WERI-Rb-1 (cell line): ENCODE measurements around the gene TRRAP.

Source experiments
- DNase-seq: peaks from one replicate; pipeline ENCODE4 v3.0.0-alpha.2; 2020
- H3K27ac ChIP-seq: fragments of 250-450 bp; sonication (Bioruptor Pico); 2 replicates; pipeline ENCODE4 v1.5.1; 2020; ENCODE audit warnings: mild to moderate bottlenecking, moderate library complexity
- H3K27me3 ChIP-seq: fragments of 250-450 bp; sonication (Bioruptor Pico); 2 replicates; pipeline ENCODE4 v1.5.1; 2021; ENCODE audit warnings: mild to moderate bottlenecking, low read depth, moderate library complexity; ENCODE audit not compliant: insufficient read depth, severe bottlenecking
- H3K36me3 ChIP-seq: fragments of 250-450 bp; sonication (Bioruptor Pico); 2 replicates; pipeline ENCODE4 v1.5.1; 2020; ENCODE audit warnings: mild to moderate bottlenecking, moderate library complexity
- H3K4me3 ChIP-seq: 2 replicates; pipeline ENCODE4 v1.5.1; 2011; ENCODE audit warnings: low read depth, mild to moderate bottlenecking, control low read depth, low read length
- H3K9me3 ChIP-seq: fragments of 250-450 bp; sonication (Bioruptor Pico); 2 replicates; pipeline ENCODE4 v1.5.1; 2021; ENCODE audit warnings: mild to moderate bottlenecking, moderate library complexity; ENCODE audit not compliant: severe bottlenecking
- CTCF ChIP-seq: IDR thresholded peaks from 2 replicates; pipeline ENCODE4 v1.5.1; 2011; ENCODE audit warnings: low read depth, mild to moderate bottlenecking, control low read depth, inconsistent platforms, low read length

Gene TRRAP

GRCh38 chr7:98943336-98943735 lies 65.0 kb downstream of the TRRAP start:
- no peak for TF ChIP-seq CTCF
- H3K4me3 ChIP-seq, result no peak overlapping the region
- DNase-seq, result no peak
- peaks cover 74% of the 10 kb centered on the region for H3K36me3 ChIP-seq
- H3K27me3 ChIP-seq, result no peaks in the 10 kb centered on the region
- no peak overlapping the region for H3K27ac ChIP-seq
- no peaks in the 10 kb centered on the region for H3K9me3 ChIP-seq

- H3K36me3 ChIP-seq, result peaks cover 74% of the 10 kb centered on the region
Measured at GRCh38 chr7:98944386-98944785, 66.1 kb downstream of the TRRAP start.

GRCh38 chr7:98945852-98946251 lies 67.5 kb downstream of the TRRAP start:
- Histone ChIP-seq H3K36me3 (peaks cover 74% of the 10 kb centered on the region), H3K9me3 (no peaks in the 10 kb centered on the region), H3K4me3 (no peak overlapping the region), H3K27me3 (no peaks in the 10 kb centered on the region), H3K27ac (no peak overlapping the region)
- no peak for TF ChIP-seq CTCF
- no peak for DNase-seq

More at GRCh38 chr7:98944386-98944785, 66.1 kb downstream of the TRRAP start:
- TF ChIP-seq CTCF, result no peak
- Histone ChIP-seq H3K27ac (no peak overlapping the region), H3K27me3 (no peaks in the 10 kb centered on the region), H3K4me3 (no peak overlapping the region), H3K9me3 (no peaks in the 10 kb centered on the region)
- no peak for DNase-seq

- Histone ChIP-seq H3K27ac (no peak overlapping the region), H3K9me3 (no peaks in the 10 kb centered on the region), H3K27me3 (no peaks in the 10 kb centered on the region), H3K36me3 (peaks cover 74% of the 10 kb centered on the region), H3K4me3 (no peak overlapping the region)
- TF ChIP-seq CTCF, result no peak
- no peak for DNase-seq
Measured at GRCh38 chr7:98946389-98946788, 68.1 kb downstream of the TRRAP start.

- DNase-seq, result no peak
- H3K36me3 ChIP-seq, result peaks cover 69% of the 10 kb centered on the region
- H3K27me3 ChIP-seq, result no peaks in the 10 kb centered on the region
- no peak overlapping the region for H3K27ac ChIP-seq
- H3K9me3 ChIP-seq, result no peaks in the 10 kb centered on the region
- H3K4me3 ChIP-seq, result no peak overlapping the region
- no peak for TF ChIP-seq CTCF
Measured at GRCh38 chr7:98949336-98950044, 71.2 kb downstream of the TRRAP start.

- no peak for TF ChIP-seq CTCF
- Histone ChIP-seq H3K27ac (no peak overlapping the region), H3K4me3 (no peak overlapping the region), H3K36me3 (peaks cover 82% of the 10 kb centered on the region), H3K9me3 (no peaks in the 10 kb centered on the region), H3K27me3 (no peaks in the 10 kb centered on the region)
- no peak for DNase-seq
Measured at GRCh38 chr7:98955992-98956391, 77.7 kb downstream of the TRRAP start.
